PC-3 (cell line): ENCODE data around the gene SLITRK4. TPM values are rescaled to one million over a fixed set of nuclear protein-coding genes. Genes with fewer than 3 reads are reported as not detected.

ENCODE experiments used
- ATAC-seq: fragments of 200-7000 bp; cut with Tn5 transposase; 2 replicates; pipeline ENCODE4 v1.9.1; 2020; ENCODE audit warnings: mild to moderate bottlenecking, moderate library complexity
- BruUV-seq: library from RNA; stranded (reverse); fragments of 400-500 nt; replicated peaks from 2 replicates; lab custom pipeline; 2021; lab: Mats Ljungman, UMichigan
- CTCF ChIA-PET: fragments of 300-600 bp; sonication (Branson Sonifier 250); formaldehyde crosslinking; loops from one replicate; lab custom pipeline; 2022; ENCODE audit warnings: antibody characterized with exemption; lab: Charles Lee
- POLR2A ChIA-PET: fragments of 300-600 bp; sonication (Branson Sonifier 250); formaldehyde crosslinking; loops from one replicate; lab custom pipeline; 2022; ENCODE audit warnings: antibody characterized with exemption; ENCODE audit not compliant: unreplicated experiment; lab: Charles Lee
- DNase-seq: peaks from one replicate; pipeline ENCODE4 v3.0.0-alpha.2; 2015
- H2AFZ ChIP-seq: fragments of 300-600 bp; sonication (generic); 2 replicates; pipeline ENCODE4 v1.6.0; 2016; ENCODE audit warnings: antibody characterized with exemption, low read length
- H3F3A ChIP-seq: fragments of 300-600 bp; sonication (generic); one replicate; pipeline ENCODE4 v1.6.0; 2017; ENCODE audit warnings: antibody characterized with exemption, low read length, control low read depth, mild to moderate bottlenecking; ENCODE audit not compliant: unreplicated experiment
- H3K27ac ChIP-seq: fragments of 300-600 bp; sonication (generic); 2 replicates; pipeline ENCODE4 v1.5.1; 2016; ENCODE audit warnings: mild to moderate bottlenecking, low read length
- H3K27me3 ChIP-seq: fragments of 300-600 bp; sonication (generic); 2 replicates; pipeline ENCODE4 v1.6.1; 2016; ENCODE audit warnings: low read length, mixed read lengths
- H3K36me3 ChIP-seq: fragments of 300-600 bp; sonication (generic); 2 replicates; pipeline ENCODE4 v1.6.1; 2016; ENCODE audit warnings: low read depth, mixed run types, low read length, mixed read lengths
- H3K4me1 ChIP-seq: fragments of 300-600 bp; sonication (generic); 2 replicates; pipeline ENCODE4 v1.5.1; 2016; ENCODE audit warnings: low read length; ENCODE audit not compliant: insufficient read depth
- H3K4me2 ChIP-seq: fragments of 300-600 bp; sonication (generic); 2 replicates; pipeline ENCODE4 v1.6.0; 2016; ENCODE audit warnings: low read length
- H3K4me3 ChIP-seq: fragments of 300-600 bp; sonication (generic); 2 replicates; pipeline ENCODE4 v1.5.1; 2016; ENCODE audit warnings: mild to moderate bottlenecking, low read length, mixed read lengths
- H3K79me2 ChIP-seq: fragments of 300-600 bp; sonication (generic); 2 replicates; pipeline ENCODE4 v1.6.1; 2017; ENCODE audit warnings: low read length, mixed read lengths
- H3K9ac ChIP-seq: fragments of 300-600 bp; sonication (generic); 2 replicates; pipeline ENCODE4 v1.6.0; 2016; ENCODE audit warnings: mild to moderate bottlenecking, low read length
- H3K9me2 ChIP-seq: fragments of 300-600 bp; sonication (generic); replicated peaks from 2 replicates; pipeline ENCODE4 v1.6.1; 2016; ENCODE audit warnings: mixed run types, low read length, mixed read lengths
- H3K9me3 ChIP-seq: fragments of 300-600 bp; sonication (generic); 2 replicates; pipeline ENCODE4 v1.6.1; 2016; ENCODE audit warnings: low read length, mixed read lengths
- H4K20me1 ChIP-seq: fragments of 300-600 bp; sonication (generic); 2 replicates; pipeline ENCODE4 v1.6.1; 2016; ENCODE audit warnings: low read length, mixed read lengths
- CTCF ChIP-seq: fragments of 300-600 bp; sonication (generic); conservative IDR thresholded peaks from 2 replicates; pipeline ENCODE4 v1.5.1; 2017; ENCODE audit warnings: antibody characterized with exemption, low read depth, mild to moderate bottlenecking, low read length
- EZH2 ChIP-seq: fragments of 300-600 bp; sonication (generic); IDR thresholded peaks from one replicate; pipeline ENCODE4 v1.6.1; 2017; ENCODE audit warnings: antibody characterized with exemption, mild to moderate bottlenecking, low read length; ENCODE audit not compliant: unreplicated experiment
- EZH2phosphoT487 ChIP-seq: fragments of 300-600 bp; sonication (generic); IDR thresholded peaks from 2 replicates; pipeline ENCODE4 v1.6.1; 2018; ENCODE audit warnings: mild to moderate bottlenecking, antibody characterized with exemption, low read length, borderline replicate concordance
- intact Hi-C: fragments of 100-400 bp; cut with micrococcal nuclease; formaldehyde crosslinking; loops from 2 replicates; pipeline ENCODE4 v1.9.0; 2023
- total RNA-seq: library from RNA; depleted of rRNA; stranded (reverse); fragments of >200 nt; gene quantifications from 2 replicates; pipeline ENCODE4 v1.2.3, GENCODE V29; 2014

The SLITRK4 gene
- total RNA-seq, 1 experiment from 2014 or later: 2.3 TPM

DNA sequence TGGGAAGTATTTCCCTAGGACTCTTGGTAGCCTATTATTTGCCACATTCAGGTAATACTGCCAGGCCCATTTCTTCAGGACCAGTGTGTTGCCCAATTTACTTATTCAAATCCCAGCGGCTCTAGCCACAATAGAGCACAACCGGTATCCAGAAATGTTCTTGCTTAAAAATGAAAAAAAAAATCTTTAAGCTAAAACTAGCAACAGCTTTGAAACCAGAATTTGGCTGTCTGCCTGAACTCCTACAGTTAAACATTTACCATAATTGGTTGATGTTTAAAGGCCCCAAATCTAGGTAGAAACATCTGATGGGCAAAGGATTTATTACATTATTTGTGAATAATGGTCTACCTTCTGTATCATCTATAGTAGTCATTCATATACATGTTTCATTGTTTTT lies 930 bp upstream of the SLITRK4 start:
- Histone ChIP-seq H3K36me3 (no peaks in the 10 kb centered on the region), H3F3A (no peaks in the 10 kb centered on the region), H3K9me3 (no peaks in the 10 kb centered on the region), H4K20me1 (no peaks in the 10 kb centered on the region), H3K9me2 (no peaks in the 10 kb centered on the region), H3K4me3 (no peak overlapping the region), H3K79me2 (no peaks in the 10 kb centered on the region), H3K27ac (no peak overlapping the region), H2AFZ (no peak overlapping the region), H3K4me2 (no peak overlapping the region), H3K4me1 (no peaks in the 10 kb centered on the region), H3K27me3 (no peaks in the 10 kb centered on the region), H3K9ac (no peak overlapping the region)
- POLR2A ChIA-PET: no interaction called here
- intact Hi-C loops: no loop called here
- DNase-seq (no peak), ATAC-seq (no peak)
- no TSS peak for BruUV-seq
- CTCF ChIA-PET: no interaction called here
- TF ChIP-seq CTCF: no peak
- no peak for TF ChIP-seq EZH2phosphoT487
- no peak for TF ChIP-seq EZH2

- peak overlapping the region; percentile 71 for H3K4me2 ChIP-seq
- ATAC-seq: peak; percentile 35
- DNase-seq: peak; percentile 22
Measured at GRCh38 chrX:143634663-143635455, 1.0 kb downstream of the SLITRK4 start.

More at GRCh38 chrX:143634663-143635455, 1.0 kb downstream of the SLITRK4 start:
- no peaks in the 10 kb centered on the region for H4K20me1 ChIP-seq
- BruUV-seq: no TSS peak
- H3K9ac ChIP-seq: no peak overlapping the region
- POLR2A ChIA-PET: no interaction called here
- CTCF ChIA-PET: no interaction called here
- H3K9me3 ChIP-seq: no peaks in the 10 kb centered on the region
- intact Hi-C loops: no loop called here
- no peaks in the 10 kb centered on the region for H3K79me2 ChIP-seq
- H3K27ac ChIP-seq: no peak overlapping the region
- H3K4me1 ChIP-seq: no peaks in the 10 kb centered on the region
- no peaks in the 10 kb centered on the region for H3K27me3 ChIP-seq
- no peaks in the 10 kb centered on the region for H3K36me3 ChIP-seq
- H3K4me3 ChIP-seq: peak overlapping the region; percentile 74
- H3F3A ChIP-seq: no peaks in the 10 kb centered on the region
- peak overlapping the region; percentile 91 for H2AFZ ChIP-seq
- TF ChIP-seq EZH2: no peak
- TF ChIP-seq CTCF: no peak
- no peak for TF ChIP-seq EZH2phosphoT487
- H3K9me2 ChIP-seq: no peaks in the 10 kb centered on the region
